NCI-H2196 (cell line): Measurements from ENCODE around the gene C7orf57.
"Not testable (repeated sequence)": the region's sequence is repeated elsewhere in the genome, so short reads cannot be mapped to it uniquely, and the experiment has no call there.

Source experiments
- DNase-seq: peaks from one replicate; lab custom pipeline; 2025; ENCODE audit not compliant: unreplicated experiment; lab: John Stamatoyannopoulos, UW

C7orf57 gene

GRCh38 chr7:48035301-48035966 lies at the start of gene C7orf57:
TSS of gene C7orf57 (plus strand) at chr7:48035543. CDS start at chr7:48036309, 766 bp downstream.
- DNase-seq: peak; percentile 86

GRCh38 chr7:47988496-47989386 lies 46.6 kb upstream of the C7orf57 start:
- DNase-seq: no peak

- not testable (repeated sequence) for DNase-seq
These were observed 45.5 kb upstream of the C7orf57 start for GRCh38 chr7:47989607-47990400.

GRCh38 chr7:47990592-47990991 lies 44.8 kb upstream of the C7orf57 start:
- no peak for DNase-seq

- DNase-seq: no peak
These were observed 44.1 kb upstream of the C7orf57 start for GRCh38 chr7:47991270-47991669.

- no peak for DNase-seq
These were observed 43.5 kb upstream of the C7orf57 start for GRCh38 chr7:47991741-47992311.

GRCh38 chr7:47992446-47992845 lies 42.9 kb upstream of the C7orf57 start:
- DNase-seq: no peak

GRCh38 chr7:47999413-47999812 lies 35.9 kb upstream of the C7orf57 start:
- no peak for DNase-seq

- not testable (repeated sequence) for DNase-seq
These were observed 35.2 kb upstream of the C7orf57 start for GRCh38 chr7:48000164-48000563.

GRCh38 chr7:48004032-48004431 lies 31.3 kb upstream of the C7orf57 start:
- DNase-seq: no peak

- no peak for DNase-seq
These were observed 30.7 kb upstream of the C7orf57 start for GRCh38 chr7:48004638-48005037.

GRCh38 chr7:48006866-48007265 lies 28.5 kb upstream of the C7orf57 start:
- no peak for DNase-seq

GRCh38 chr7:48009257-48009656 lies 26.1 kb upstream of the C7orf57 start:
- no peak for DNase-seq

GRCh38 chr7:48009954-48010353 lies 25.4 kb upstream of the C7orf57 start:
- DNase-seq: no peak

- DNase-seq: no peak
These were observed 24.0 kb upstream of the C7orf57 start for GRCh38 chr7:48011323-48011722.

GRCh38 chr7:48011951-48012350 lies 23.4 kb upstream of the C7orf57 start:
- no peak for DNase-seq

- DNase-seq: no peak
These were observed 18.7 kb upstream of the C7orf57 start for GRCh38 chr7:48016641-48017040.

GRCh38 chr7:48017674-48018073 lies 17.7 kb upstream of the C7orf57 start:
- DNase-seq: no peak

- no peak for DNase-seq
These were observed 9.7 kb upstream of the C7orf57 start for GRCh38 chr7:48025624-48026023.

- DNase-seq: no peak
These were observed 6.4 kb upstream of the C7orf57 start, which contains the start of gene SUN3 for GRCh38 chr7:48028938-48029337. TSS of gene SUN3 (minus strand) at chr7:48029107. CDS start at chr7:48028938, 169 bp downstream.

- DNase-seq: no peak
These were observed 4.2 kb upstream of the C7orf57 start for GRCh38 chr7:48031111-48031510.
